GM21528 (cell line): Measurements from ENCODE around the gene ABCB4.

Source experiments
- ATAC-seq: cut with Tn5 transposase; IDR thresholded peaks from one replicate; pipeline ENCODE4 v1.9.1; 2021; ENCODE audit warnings: mild to moderate bottlenecking, moderate library complexity; ENCODE audit not compliant: unreplicated experiment, low FRiP score

The ABCB4 gene

DNA sequence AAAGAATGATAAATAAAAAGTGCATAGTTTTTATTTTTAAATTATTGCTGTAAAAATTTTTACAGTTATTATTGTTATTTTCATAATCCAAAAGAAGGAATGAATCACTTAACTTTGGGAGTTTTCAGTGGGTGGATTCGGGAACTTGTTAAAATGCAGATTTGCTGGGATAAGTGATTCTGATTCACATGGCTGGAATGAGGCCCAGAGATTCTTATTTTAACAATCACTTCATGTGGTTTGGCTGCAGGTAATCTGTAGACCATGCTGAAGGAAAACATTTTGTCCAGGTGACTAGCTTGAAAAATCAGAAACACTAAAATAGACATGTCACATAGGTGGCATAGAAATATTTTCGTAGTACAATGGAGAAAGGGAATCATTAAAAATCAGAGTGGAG is 116.1 kb downstream of the ABCB4 start:
- ATAC-seq: no peak

DNA sequence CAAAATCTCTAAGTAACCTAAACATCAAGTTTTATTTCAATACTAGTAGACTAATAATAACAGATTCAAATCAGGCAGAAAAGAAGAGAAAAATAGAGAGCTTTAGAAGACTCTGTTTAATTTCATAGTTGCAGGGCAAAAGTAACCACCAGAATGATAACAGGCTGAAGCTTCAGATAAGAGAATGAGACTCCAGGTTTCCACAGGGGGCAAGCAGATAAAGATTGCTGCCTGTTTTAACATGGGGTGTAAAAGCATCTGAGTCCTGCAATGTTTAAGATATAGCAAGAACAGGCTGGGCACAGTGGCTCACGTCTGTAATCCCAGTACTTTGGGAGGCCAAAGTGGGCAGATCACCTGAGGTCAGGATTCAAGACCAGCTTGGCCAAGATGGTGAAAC is 119.0 kb downstream of the ABCB4 start:
- ATAC-seq: no peak

DNA sequence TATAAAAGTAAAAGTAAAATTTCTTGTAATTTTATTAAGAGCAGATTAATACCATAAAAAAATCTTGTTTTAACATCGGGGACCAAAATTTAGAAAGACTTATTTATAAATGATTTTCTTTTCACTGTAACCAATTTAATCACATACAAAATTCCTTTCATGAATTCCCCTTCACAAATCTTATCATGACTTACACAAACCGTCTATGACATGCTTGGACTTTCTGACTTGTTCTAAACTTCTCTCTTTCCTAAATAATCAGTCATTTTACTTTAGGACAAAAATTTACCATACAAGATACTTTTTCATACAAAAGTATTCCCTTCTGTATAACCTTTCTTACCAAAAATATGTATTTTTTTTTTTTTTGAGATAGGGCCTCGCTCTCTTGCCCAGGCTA is 120.7 kb downstream of the ABCB4 start:
- ATAC-seq: no peak
